RWPE1 (cell line): ENCODE results near the gene LIME1.

Experiments used
- CTCF ChIA-PET: fragments of 350-600 bp; sonication (Branson Sonifier 250); formaldehyde crosslinking; extraction: SDS; loops from one replicate; lab custom pipeline; 2021; lab: Yijun Ruan, JAX
- POLR2A ChIA-PET: fragments of 400-600 bp; formaldehyde crosslinking; extraction: SDS; loops from one replicate; lab custom pipeline; 2020; ENCODE audit warnings: antibody characterized with exemption; ENCODE audit not compliant: low non-redundant PET; lab: Yijun Ruan, JAX
- DNase-seq: peaks from one replicate; pipeline ENCODE4 v3.0.0; 2012; ENCODE audit warnings: low spot score
- H3K27ac ChIP-seq: fragments of 450-650 bp; 2 replicates; pipeline ENCODE4 v1.5.1; 2017
- TF ChIP-seq, protein P1 (sequence below): fragments of 450-650 bp; conservative IDR thresholded peaks from 2 replicates; pipeline ENCODE4 v1.5.1; 2017; ENCODE audit warnings: low read depth, mild to moderate bottlenecking

Gene LIME1

GRCh38 chr20:63748070-63748933, 11.8 kb downstream of the LIME1 start:
- peak overlapping the region; percentile 7; the same call in 1 of the 2 replicates for H3K27ac ChIP-seq
- DNase-seq: no peak
- TF ChIP-seq, protein P1, sequence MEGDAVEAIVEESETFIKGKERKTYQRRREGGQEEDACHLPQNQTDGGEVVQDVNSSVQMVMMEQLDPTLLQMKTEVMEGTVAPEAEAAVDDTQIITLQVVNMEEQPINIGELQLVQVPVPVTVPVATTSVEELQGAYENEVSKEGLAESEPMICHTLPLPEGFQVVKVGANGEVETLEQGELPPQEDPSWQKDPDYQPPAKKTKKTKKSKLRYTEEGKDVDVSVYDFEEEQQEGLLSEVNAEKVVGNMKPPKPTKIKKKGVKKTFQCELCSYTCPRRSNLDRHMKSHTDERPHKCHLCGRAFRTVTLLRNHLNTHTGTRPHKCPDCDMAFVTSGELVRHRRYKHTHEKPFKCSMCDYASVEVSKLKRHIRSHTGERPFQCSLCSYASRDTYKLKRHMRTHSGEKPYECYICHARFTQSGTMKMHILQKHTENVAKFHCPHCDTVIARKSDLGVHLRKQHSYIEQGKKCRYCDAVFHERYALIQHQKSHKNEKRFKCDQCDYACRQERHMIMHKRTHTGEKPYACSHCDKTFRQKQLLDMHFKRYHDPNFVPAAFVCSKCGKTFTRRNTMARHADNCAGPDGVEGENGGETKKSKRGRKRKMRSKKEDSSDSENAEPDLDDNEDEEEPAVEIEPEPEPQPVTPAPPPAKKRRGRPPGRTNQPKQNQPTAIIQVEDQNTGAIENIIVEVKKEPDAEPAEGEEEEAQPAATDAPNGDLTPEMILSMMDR: no peak
- CTCF ChIA-PET: interaction anchor here (0.5 kb wide), 1 partner anchor 70 kb away, joined by 3 read pairs; no protein-coding TSS in a partner anchor
- POLR2A ChIA-PET: no interaction called here

- ChIA-PET POLR2A (no interaction called here), CTCF (interaction anchor here (0.5 to 0.7 kb wide), 2 partner anchors 13 to 71 kb away, joined by 3 read pairs; no protein-coding TSS in a partner anchor)
- TF ChIP-seq, protein P1: no peak
- no peak for DNase-seq
- peak overlapping the region; percentile 7; the same call in 1 of the 2 replicates for H3K27ac ChIP-seq
Measured at GRCh38 chr20:63748934-63749270, 12.4 kb downstream of the LIME1 start.

GRCh38 chr20:63749597-63750508, 13.4 kb downstream of the LIME1 start:
- DNase-seq: no peak
- TF ChIP-seq, protein P1: no peak
- CTCF ChIA-PET: interaction anchor here (0.6 to 0.7 kb wide), 3 partner anchors 12 to 57 kb away, joined by 3 to 4 read pairs (median 3); no protein-coding TSS in a partner anchor
- POLR2A ChIA-PET: no interaction called here
- H3K27ac ChIP-seq: peak overlapping the region; percentile 1; the same call in 1 of the 2 replicates

- no peak for DNase-seq
- ChIA-PET CTCF (no interaction called here), POLR2A (no interaction called here)
- TF ChIP-seq, protein P1: no peak
- H3K27ac ChIP-seq: peak overlapping the region; percentile 1; the same call in 1 of the 2 replicates
Measured at GRCh38 chr20:63750807-63751470, 14.5 kb downstream of the LIME1 start.

GRCh38 chr20:63751471-63752271, 15.2 kb downstream of the LIME1 start:
- ChIA-PET POLR2A (no interaction called here), CTCF (interaction anchor here (0.7 kb wide), 1 partner anchor 9 kb away, joined by 3 read pairs; no protein-coding TSS in a partner anchor)
- DNase-seq: no peak
- TF ChIP-seq, protein P1: no peak
- peak overlapping the region; percentile 14; the same call in 1 of the 2 replicates for H3K27ac ChIP-seq
